Upper lobe of right lung (tissue), 1 donor: Measurements from ENCODE around the gene RGS19. TPM values are rescaled to one million over a fixed set of nuclear protein-coding genes. Genes with fewer than 3 reads are reported as not detected.
A peak's percentile ranks its signal among the peaks of the same experiment; 100 is the strongest.

Source experiments
- ATAC-seq: fragments of 200-7000 bp; cut with Tn5 transposase; one replicate; pipeline ENCODE4 v1.9.1; 2020; ENCODE audit warnings: mild to moderate bottlenecking, moderate library complexity
- DNase-seq: peaks from one replicate; pipeline ENCODE4 v3.0.0-alpha.2; 2020
- H3K27ac ChIP-seq: fragments of 200-600 bp; one replicate; pipeline ENCODE4 v1.8.0; 2022
- H3K27me3 ChIP-seq: fragments of 200-600 bp; one replicate; pipeline ENCODE4 v1.8.0; 2022; ENCODE audit warnings: mild to moderate bottlenecking
- H3K36me3 ChIP-seq: fragments of 200-600 bp; one replicate; pipeline ENCODE4 v1.8.0; 2022
- H3K4me1 ChIP-seq: fragments of 200-600 bp; one replicate; pipeline ENCODE4 v1.8.0; 2022
- H3K4me3 ChIP-seq: fragments of 200-600 bp; one replicate; pipeline ENCODE4 v1.8.0; 2022; ENCODE audit warnings: mild to moderate bottlenecking
- H3K9me3 ChIP-seq: fragments of 200-600 bp; one replicate; pipeline ENCODE4 v1.8.0; 2022
- CTCF ChIP-seq: fragments of 200-600 bp; IDR thresholded peaks from one replicate; pipeline ENCODE4 v1.8.0; 2022; ENCODE audit warnings: antibody characterized with exemption
- intact Hi-C: fragments of 100-400 bp; cut with DNase I; formaldehyde crosslinking; loops from one replicate; pipeline ENCODE4 v1.11.0; 2022
- total RNA-seq: library from RNA; stranded (reverse); fragmentation: NEBNext Ultra II Directional; extraction: Animal tissue kit (Norgen Biotek cat#: 25700); gene quantifications from one replicate; pipeline ENCODE4 v1.2.1, GENCODE V29; 2021
- donor health status: DM: no; HTN: yes; CAD: no; lungs with severe emphysema.

Gene RGS19
- total RNA-seq, 1 donor from 2014 or later: 40.8 TPM

GRCh38 chr20:64113444-64113775, 34.1 kb upstream of the RGS19 start:
- Histone ChIP-seq H3K27ac (no peak overlapping the region), H3K4me3 (no peak overlapping the region), H3K4me1 (no peaks in the 10 kb centered on the region), H3K9me3 (no peaks in the 10 kb centered on the region), H3K36me3 (no peaks in the 10 kb centered on the region), H3K27me3 (no peaks in the 10 kb centered on the region)
- DNase-seq (no peak), ATAC-seq (no peak)
- intact Hi-C loops: no loop called here
- no peak for TF ChIP-seq CTCF

DNA sequence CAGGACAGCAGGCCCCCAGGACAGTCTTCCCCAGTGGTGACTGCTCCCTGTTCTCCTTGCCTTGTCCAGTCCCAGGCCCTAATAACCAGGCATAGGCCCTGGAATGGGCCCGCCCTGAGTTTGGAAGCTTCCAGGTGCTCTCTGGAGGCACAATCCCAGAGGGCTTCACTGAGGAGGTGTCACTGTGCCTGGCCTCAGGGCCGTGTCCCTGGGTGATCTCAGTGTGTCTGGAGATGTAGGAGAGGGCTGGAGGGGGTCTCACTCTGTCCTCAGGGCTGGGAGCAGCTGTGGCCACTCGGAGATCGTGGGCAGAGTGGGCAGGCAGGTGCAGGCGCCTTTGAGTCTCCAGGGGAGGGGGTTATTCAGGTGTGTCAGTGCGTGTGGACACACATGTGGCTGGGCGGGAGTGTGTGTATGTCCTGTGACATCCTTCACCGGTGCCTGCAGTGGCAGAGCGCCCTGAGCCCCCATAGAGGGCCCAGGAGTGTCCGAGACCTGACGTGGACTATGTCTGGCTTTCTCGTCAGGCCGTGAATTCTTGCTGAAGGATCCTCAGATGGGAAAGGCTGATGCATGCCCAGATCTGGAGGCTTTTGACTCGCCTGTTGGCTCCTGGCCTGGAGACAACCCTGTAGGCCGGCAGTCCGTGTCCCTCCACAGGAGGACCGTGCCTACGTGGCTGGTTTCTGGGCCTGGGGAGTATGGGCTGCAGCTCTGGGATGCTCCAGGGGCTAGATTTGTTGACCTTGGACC, 33.5 kb upstream of the RGS19 start:
- ATAC-seq (no peak), DNase-seq (peak; percentile 60)
- H3K36me3 ChIP-seq: no peaks in the 10 kb centered on the region
- H3K27ac ChIP-seq: no peak overlapping the region
- no peak for TF ChIP-seq CTCF
- no peak overlapping the region for H3K4me3 ChIP-seq
- H3K27me3 ChIP-seq: no peaks in the 10 kb centered on the region
- H3K4me1 ChIP-seq: no peaks in the 10 kb centered on the region
- intact Hi-C loops: no loop called here
- no peaks in the 10 kb centered on the region for H3K9me3 ChIP-seq

- ATAC-seq (no peak), DNase-seq (peak; percentile 61)
- Histone ChIP-seq H3K27me3 (no peaks in the 10 kb centered on the region), H3K4me3 (no peak overlapping the region), H3K4me1 (no peaks in the 10 kb centered on the region), H3K27ac (no peak overlapping the region), H3K36me3 (no peaks in the 10 kb centered on the region), H3K9me3 (no peaks in the 10 kb centered on the region)
- intact Hi-C loops: no loop called here
- TF ChIP-seq CTCF: no peak
Measured at GRCh38 chr20:64111841-64112641, 32.7 kb upstream of the RGS19 start.

- TF ChIP-seq CTCF: no peak
- Histone ChIP-seq H3K27ac (no peak overlapping the region), H3K36me3 (no peaks in the 10 kb centered on the region), H3K4me3 (no peak overlapping the region), H3K9me3 (no peaks in the 10 kb centered on the region), H3K4me1 (no peaks in the 10 kb centered on the region), H3K27me3 (no peaks in the 10 kb centered on the region)
- peak; percentile 52 for DNase-seq
- ATAC-seq: no peak
- intact Hi-C loops: no loop called here
Measured at GRCh38 chr20:64110411-64111068, 31.2 kb upstream of the RGS19 start.

DNA sequence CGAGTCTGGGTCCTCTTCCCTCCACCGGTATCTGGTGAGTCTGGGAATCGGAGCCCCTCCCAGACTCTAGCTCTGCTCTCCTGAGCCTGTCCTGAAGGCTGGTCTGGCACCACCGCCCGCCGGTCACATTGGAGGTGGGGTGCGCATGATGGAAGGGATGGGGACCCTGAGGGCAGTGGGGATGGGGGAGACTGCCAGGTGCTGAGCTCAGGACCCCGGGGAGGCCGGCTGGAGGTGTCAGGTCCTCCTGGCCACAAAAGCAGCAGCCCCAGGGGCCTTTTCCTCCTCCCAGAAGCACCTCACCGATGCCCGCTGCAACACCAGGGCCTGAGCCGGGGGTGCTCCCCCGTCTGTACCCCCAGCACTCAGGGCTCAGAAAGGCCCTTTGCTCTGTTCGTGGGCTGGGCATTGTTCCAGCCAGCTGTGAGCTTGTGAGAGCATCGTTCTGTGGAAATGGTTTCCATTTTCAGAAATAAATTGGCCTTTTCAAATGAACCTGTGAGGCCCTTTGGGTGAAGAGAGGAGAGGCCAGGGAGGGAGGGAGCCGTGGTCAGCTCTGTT, 30.6 kb upstream of the RGS19 start:
- H3K27me3 ChIP-seq: no peaks in the 10 kb centered on the region
- peak; percentile 63 for DNase-seq
- H3K4me3 ChIP-seq: no peak overlapping the region
- no peak overlapping the region for H3K27ac ChIP-seq
- no peak for ATAC-seq
- intact Hi-C loops: no loop called here
- no peaks in the 10 kb centered on the region for H3K9me3 ChIP-seq
- no peaks in the 10 kb centered on the region for H3K4me1 ChIP-seq
- TF ChIP-seq CTCF: no peak
- H3K36me3 ChIP-seq: no peaks in the 10 kb centered on the region
